ENCODE measurements around the gene GATB.

The GATB gene, protein sequence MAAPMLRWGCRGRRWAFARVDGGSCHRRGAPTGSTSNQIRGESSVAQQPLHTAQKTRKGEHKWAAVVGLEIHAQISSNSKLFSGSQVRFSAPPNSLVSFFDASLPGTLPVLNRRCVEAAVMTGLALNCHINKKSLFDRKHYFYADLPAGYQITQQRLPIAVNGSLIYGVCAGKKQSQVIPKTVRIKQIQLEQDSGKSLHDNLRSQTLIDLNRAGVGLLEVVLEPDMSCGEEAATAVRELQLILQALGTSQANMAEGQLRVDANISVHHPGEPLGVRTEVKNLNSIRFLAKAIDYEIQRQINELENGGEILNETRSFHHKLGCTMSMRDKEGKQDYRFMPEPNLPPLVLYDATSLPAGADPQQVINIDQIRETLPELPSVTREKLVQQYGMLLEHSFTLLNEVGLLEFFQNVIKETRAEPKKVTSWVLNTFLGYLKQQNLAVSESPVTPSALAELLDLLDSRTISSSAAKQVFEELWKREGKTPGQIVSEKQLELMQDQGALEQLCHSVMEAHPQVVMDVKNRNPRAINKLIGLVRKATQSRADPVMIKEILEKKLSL

DNA sequence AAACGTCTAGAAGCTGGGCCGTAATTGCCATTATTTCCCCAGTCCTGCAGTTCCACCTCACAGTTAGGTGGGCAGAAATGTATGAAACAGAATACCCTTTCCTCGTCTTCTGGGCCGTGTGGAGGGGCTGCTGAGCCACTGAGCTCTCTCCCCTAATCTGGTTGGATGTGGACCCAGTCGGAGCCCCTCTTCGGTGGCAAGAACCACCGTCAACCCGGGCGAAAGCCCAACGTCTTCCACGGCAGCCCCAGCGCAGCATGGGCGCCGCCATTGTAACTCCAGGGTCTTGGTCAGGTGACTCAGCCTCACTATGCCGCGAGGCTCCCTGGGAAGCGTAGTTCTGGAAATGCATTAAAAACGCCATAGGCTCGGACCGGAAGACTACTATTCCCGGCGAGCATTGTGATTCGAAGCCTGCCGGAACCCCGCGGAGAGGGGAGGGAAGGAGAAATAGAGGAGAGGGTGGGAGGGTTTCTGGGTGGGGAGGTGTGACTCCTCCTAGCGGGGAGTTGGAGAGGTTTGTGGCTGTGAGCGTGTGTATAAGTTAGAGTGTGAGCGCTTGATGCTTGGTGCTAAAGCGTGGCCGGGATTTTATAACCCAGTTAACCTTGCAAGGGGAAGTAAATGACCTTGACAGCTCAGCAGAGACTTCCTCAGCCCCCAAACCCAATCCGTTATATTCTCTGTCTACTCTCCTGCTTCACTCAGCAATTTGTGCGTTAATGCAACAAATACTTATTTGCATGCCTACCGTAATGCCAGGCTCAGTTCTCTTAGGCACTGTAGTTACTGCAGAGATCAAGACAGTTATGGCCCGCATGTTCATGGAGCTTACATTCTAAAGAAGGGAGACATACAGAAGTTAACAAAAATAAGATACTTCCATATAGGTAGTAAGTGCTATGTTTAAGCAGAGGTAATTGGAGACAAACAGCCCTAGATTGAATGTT is at the start of gene GATB:
GATB (minus strand) TSS at position 296 of the 950 bp plus-strand sequence; CDS start at position 271, 25 bp downstream.
- peak; percentile 62 to 88 (median 87) for DNase-seq (ENCODE audit: low read depth in 3 of 3)

DNA sequence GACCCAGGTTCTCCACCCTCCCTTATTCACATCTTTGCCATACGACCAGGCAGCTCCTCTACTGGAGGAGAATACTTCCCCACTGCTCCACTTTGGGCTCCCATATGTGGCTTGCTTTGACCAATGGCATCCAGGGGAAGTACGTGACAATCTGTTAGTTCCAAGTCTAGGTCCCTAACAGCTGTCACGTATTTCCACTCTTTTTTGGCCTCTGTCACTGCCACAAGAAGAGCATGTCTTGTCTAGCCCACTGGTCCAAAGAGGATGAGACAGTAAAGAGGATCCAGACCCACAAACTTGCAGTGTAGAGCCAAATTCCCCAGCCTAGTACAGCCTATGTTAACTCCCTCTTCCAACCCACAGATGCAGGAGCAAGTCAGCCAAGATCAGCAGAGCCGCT is 49.7 kb upstream of the GATB start:
- DNase-seq (ENCODE audit: low read depth in 3 of 3) = no peak

DNA sequence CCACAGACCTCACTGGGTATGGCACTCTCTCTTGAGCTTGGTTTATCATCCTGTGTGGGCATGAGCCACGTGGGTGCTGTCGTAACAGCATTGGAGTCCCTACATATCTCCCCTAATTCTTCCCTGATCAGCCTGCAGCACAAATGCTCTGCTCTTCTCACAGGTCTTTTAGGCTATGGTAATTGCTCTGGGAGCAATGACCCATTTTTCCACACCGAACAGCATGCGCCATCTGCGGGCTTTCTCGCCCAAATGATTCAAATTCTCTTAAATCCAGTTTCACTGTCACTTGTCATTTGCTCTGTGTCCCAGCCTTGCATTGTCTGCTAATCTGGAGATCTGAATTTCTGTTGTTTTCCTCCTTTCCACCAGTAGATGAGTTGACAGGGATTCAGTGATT is 48.9 kb upstream of the GATB start:
- DNase-seq (ENCODE audit: low read depth in 3 of 3) = no peak

DNA sequence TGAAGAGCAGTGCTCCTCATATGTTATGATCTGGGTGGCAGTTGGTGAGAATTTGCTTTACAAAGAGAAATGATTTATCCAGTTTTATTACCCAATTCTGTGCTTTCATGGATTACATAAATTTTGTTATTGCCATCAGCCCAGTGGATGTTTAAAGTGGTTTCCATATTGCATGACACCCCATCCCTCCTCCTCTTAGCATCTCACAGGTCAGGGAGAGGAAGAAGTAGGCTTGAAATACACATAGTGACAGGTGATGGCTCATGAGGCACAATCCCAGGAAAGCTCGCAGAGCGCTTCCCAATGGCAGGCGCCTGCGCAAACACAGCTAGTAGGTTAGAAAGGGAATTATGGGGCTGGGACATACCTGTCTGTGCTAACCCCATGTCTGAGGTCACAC is 47.7 kb upstream of the GATB start:
- DNase-seq (ENCODE audit: low read depth in 3 of 3) = no peak

DNA sequence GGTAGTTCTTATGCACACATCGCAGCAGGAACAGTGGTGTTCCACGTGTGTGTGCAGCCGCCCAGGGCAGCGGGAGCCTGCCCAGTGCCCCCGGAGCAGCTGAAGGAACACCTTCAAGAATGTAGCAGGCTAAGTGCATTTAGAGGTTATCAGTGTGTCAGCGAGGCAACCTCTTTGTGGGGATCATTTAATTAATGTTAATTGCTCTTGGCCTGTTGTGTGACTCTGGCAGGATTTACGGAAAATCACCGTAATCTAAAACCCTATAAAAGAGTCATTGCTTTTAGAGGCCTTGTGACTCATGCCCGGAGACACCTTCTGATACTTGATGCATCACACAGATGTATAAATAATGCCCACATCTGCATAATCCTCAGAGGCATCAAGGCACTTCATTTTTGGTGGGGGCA is 47.3 kb upstream of the GATB start:
- no peak for DNase-seq (ENCODE audit: low read depth in 3 of 3)

DNA sequence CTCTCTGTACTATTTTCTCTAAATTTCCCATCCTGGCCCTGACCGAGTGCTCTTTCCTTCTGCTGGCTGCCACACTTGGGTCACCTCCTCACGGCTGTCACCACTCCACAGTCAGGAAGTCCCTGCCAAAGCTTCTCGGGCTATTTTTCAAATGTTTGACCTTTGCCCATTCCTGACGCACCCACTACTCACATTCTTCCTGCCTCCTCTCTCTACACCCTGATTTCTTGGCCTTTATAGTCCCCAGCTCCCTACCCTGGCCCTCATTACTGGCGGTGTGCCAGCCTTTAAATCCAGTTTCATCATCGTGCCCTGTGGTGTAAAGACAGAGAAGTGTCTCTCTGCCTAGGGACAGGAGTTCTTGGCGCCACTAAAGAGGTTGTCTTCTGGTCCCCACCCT is 46.4 kb upstream of the GATB start:
- DNase-seq (ENCODE audit: low read depth in 3 of 3) = no peak

DNA sequence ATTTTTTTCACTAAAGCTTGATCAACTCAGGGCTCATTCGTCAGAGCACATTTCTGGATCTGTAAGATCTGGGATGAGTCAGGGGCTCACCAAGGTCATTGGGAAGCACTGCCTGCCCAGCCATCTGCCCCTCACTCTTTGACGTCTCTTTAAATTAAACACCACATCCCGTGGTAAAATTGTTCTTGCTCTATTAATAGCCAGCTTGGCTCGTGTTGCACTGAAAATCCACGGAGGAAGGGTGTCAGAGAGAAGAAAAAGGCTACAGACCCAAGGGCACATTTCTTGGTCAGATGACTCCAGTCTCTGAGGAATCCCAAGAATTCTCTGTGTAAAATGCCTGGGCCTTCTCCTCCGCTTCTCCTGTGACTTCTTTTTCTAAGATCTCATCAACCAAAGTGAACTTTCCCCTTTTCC is 45.7 kb upstream of the GATB start:
- DNase-seq (ENCODE audit: low read depth in 3 of 3) = no peak

DNA sequence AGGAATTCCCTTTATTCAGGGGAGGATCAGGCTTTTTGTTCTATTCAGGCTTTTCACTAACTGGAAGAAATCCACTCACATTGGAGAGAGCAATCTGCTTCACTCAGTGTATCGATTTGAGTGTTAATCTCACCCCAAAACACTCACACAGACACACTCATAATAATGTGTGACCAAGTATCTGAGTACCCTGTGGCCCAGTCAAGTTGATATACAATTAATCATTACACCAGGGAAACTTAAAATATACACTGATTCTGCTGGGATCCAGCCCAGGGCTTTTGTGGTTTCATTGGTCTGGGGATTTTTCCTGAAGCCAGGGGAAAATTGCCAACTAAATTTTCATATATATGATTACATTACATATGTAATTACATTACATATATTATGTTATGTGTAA is 44.0 kb upstream of the GATB start:
- DNase-seq (ENCODE audit: low read depth in 3 of 3) = no peak

DNA sequence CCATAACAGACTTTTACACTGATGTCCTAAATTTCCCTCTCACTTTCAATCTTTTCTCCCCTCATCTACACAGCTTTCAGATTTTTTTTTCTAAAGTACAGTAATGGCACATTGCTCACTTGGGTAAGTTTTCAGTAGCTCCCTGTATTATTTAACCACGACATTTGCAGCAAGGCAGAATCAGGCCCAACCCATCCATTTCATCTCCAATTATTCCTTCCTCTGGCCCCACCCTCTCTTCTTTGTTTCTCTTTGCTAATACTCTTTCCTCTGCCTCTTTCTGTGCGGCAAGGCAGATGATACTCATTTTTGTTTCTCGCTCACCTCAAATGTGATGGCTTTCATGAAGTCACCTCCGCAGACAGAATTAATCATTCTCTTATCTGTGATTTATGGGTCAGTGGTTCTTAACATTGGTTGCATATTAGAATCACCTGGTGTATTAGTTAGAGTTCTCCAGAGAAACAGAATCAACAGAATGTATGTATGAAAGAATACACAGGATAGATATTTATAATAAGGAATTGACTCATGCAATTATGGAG is 43.4 kb upstream of the GATB start:
- no peak for DNase-seq (ENCODE audit: low read depth in 3 of 3)

DNA sequence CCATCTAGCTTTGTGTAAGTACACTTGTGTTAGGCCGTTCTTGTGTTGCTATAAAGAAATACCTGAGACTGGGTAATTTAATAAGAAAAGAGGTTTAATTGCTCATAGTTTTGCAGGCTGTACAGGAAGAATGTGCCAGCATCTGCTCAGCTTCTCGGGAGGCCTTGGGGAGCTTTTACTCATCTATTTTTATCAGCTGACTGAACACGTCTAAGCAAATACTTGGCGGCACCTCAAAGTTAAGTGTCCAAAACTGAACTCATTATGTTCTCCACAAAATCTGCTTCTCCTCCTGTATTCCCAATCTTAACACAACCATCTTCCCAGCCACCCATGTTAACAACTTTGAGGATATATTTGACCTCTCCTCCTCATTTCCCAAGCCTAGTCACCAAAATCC is 42.4 kb upstream of the GATB start:
- DNase-seq (ENCODE audit: low read depth in 3 of 3) = no peak

DNA sequence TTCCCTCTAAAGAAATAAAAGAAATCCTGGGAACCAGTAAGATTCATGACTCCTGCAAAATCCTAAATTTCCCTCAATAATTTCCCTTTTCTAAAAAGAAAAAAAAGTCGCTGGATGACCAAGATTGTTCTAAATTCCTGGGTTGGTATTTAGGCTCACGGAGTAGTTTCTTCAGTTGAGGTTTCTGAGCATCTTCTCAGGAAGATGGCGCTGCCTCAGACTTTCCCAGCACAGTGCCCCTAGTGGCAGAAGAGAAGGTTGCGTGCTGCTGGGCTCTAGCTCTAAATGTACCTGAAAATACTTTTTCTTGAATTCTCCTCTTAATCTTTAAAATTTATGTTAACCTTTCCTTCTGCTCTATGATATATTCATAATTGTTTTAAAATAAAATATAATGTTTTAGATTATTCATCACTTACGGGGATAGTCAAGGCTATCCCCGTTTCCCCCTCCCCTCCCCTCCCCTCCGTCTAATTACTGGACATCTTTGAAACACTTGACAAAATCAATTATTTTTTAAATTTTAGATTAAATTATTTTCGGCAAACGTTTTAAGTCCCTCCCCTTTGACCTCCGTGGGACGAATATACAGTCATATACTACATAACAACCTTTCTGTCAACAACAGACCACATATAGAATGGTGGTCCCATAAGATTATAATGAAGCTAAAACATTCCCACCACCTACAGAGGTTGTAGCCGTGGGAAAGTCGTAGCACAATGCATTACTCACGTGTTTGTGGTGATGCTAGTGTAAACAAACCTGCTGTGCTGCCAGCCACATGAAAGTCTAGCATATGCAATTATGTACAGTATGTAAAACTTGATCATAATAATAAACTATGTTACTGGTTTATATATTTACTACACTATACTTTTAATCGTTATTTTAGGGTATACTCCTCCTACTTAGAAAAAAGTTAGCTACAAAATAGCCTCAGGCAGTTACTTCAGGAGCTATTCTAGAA is 41.0 kb upstream of the GATB start:
- peak; percentile 24 to 36 (median 32) for DNase-seq (ENCODE audit: low read depth in 3 of 3)

DNA sequence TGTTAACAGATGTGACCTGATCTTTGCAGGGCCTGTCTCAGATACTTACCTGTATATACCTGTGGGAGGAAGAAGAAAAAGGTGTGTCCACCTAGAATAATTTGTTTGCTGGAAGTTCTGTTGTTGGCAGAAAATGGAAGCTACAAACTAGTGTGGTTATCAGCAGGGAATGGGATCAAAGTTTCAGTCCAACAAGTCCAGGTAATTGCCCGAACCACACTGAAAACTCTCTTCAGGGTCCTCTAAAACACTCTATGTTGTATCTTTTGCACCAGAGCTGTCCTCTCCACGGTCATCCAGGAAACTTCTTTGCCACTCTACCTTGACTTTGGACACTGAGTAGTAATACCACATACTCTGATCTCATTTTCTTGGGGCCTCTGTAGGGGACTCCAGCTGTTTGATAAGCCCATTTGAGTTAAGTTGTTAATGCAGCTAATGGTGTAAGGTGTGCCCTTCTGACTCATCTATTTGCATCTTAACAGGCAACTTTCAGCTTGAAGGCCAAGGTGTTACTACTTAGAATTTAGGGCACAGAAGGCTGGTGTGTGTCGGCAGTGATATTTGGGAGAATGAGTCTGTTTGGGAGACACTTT is 38.7 kb upstream of the GATB start:
- no peak for DNase-seq (ENCODE audit: low read depth in 3 of 3)

DNA sequence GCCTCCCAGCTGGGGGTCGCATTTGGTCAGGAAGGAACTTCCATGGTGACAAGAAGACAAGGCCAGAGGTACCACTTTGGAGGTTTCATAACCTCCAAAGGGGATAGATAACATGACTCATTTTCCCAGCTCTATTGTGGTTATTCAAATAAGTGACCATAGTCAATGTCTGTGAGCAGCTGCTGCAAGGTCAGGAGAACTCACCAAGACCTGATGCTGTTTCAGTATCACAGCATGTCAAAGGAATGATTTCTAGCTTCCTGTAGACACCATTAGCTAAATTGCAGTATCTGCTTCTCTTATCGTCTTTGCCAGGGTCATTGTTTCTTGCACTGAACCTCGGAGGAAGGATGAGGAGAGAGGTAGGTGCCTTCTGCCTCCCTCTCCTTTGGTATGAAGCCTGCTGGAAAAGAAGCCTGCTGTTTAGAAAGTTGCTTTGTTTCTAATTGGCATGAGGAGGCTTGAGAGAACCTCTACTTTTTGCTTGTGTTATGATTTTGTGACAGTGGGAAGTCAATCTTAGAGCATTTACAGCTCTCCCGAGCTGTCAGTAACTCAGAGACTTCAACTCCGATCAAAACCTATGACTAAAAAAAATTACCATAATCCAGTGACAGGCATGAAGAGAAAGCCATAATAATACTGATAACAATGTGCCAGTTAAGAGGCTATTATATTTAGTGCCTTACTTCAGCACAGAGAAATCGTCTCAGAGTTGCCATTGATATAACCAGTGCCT is 38.0 kb upstream of the GATB start:
- no peak for DNase-seq (ENCODE audit: low read depth in 3 of 3)

DNA sequence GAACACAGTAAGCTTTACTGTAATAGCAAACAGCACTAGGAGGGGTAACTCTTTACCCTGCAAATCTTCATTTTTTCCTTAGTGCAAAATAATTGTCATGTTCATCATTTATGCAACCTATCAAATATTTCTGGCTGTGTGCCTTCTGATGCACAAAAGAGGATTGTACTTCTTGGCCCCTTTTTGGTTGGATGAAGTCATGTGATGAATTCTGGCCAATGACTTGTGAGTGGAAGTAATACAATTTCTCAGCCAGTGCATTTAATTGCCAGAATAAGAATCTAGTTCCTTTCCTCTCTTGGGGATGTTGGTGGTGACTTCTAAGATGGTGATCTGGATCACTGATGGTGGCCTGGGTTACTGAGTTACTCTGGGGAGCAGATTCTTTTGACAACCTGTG is 37.0 kb upstream of the GATB start:
- no peak for DNase-seq (ENCODE audit: low read depth in 3 of 3)

DNA sequence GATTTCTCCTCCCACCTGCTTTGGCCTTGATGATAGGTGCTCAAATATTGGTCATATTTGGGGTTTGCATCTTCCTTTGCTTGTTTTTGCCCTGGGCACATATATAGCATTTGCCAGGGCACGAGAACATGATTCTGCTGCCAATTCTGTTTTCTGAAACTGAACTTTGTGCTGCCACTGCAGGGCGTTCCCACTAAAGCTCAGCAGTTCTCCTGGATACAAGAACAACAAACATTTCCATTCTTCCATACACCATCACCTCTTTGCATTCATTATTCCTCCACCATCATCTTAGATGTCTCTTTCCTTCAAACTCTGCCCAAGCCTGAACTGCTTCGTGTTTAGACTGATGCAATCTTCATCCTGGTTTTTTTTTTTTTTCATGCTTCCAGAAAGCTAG is 36.3 kb upstream of the GATB start:
- no peak for DNase-seq (ENCODE audit: low read depth in 3 of 3)

DNA sequence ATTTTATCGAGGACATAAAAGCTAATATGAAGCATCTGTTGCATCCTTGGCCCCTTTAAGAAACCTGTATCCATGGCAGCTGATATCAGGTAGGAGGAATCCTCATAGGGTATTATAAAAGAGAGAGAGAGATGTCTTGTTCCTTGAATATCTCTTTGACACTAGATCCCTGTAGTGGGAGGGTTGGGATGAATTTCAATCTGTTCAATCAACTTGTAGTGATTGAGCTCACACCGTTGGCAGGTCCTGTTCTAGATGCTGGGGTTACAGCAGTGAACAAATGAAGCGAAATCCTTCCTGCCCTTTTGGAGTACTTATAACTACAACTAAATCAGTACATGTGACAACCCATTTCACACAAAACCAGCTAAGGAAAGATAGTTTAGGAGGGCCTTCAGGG is 35.3 kb upstream of the GATB start:
- no peak for DNase-seq (ENCODE audit: low read depth in 3 of 3)

DNA sequence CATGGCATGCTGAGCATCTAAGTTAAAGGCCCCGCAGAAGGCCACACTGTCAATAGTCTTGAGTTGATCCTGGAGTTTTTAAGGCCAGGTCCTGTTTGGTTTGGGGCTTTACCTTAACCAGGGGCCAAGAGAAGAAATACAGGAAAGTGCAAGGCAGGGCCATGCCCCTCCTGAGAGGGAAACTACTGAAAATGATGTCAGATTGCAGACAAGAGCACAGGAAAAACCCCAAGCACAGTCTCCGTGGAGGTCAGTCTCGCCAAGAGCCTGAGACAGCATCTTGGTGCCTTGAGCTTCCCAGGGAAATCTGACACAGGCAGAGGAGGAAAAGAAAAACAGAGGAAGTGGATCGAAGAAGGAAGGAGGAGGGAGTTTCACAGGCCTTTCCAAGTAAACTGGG is 32.2 kb upstream of the GATB start:
- DNase-seq (ENCODE audit: low read depth in 3 of 3) = no peak

DNA sequence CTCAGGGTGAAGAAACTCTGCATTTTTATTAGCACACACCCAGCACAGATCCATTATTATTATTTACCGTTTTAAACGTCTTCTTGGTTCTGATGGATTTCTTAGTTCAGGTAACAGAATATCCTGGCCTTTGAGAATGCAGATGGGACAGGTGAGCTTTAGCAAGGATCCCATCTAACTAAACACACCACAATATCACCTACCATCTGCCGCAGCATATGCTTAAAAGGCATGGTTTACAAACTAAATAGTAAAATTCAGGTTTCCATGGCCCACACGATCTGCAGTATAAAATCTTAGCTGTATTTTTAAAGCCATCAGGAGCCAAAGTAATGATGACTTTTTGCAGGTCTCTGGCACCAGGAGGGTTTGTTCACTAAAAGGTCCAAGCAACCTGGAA is 31.7 kb upstream of the GATB start:
- DNase-seq (ENCODE audit: low read depth in 3 of 3) = no peak

DNA sequence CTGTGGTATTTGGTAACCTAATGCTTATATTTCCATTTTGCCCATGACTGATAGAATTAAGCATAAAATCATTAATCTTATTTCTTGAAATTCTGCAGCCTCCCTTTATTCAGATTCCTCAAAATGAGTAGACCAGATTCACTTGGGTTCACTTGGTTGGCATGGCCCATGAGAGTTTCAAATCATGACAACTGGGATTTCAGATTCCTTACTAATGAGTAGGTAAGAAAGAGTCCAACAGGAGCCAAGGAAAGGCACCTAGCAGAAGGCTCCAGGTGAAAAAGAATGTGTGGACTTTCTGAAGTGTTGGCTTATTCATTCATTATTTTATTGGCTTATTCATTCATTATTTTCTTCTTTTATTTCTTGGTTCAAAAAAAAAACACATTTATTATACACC is 27.2 kb upstream of the GATB start:
- DNase-seq (ENCODE audit: low read depth in 3 of 3) = no peak

DNA sequence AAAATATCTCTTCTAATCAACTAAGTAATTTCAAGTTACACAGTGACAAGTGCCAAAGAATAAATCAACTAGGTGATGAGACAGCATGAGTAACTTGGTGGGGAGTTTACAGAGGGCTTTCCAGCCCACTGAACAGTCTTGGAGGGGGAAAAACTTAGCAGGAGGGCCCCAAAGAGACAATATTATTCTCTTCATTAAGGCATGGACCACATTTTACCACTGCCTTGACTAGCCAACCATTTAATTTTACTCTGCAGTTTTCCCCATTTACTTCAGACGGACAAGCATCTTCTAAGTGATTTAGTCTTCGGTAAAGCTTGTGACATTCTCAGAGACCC is 25.3 kb upstream of the GATB start:
- no peak for DNase-seq (ENCODE audit: low read depth in 3 of 3)
